GM18526 (cell line): Measurements from ENCODE around the gene PPP6R3.

ENCODE experiments used
- POLR2A ChIP-seq: IDR thresholded peaks from 3 replicates; pipeline ENCODE4 v1.6.1; 2011; ENCODE audit not compliant: insufficient read length; ENCODE audit errors: extremely low read depth

Gene PPP6R3

GRCh38 chr11:68541116-68541515 is 80.6 kb downstream of the PPP6R3 start:
- TF ChIP-seq POLR2A: no peak

GRCh38 chr11:68541991-68542390 is 81.4 kb downstream of the PPP6R3 start:
- TF ChIP-seq POLR2A: no peak

GRCh38 chr11:68542617-68543016 is 82.1 kb downstream of the PPP6R3 start:
- no peak for TF ChIP-seq POLR2A

GRCh38 chr11:68543594-68543993 is 83.0 kb downstream of the PPP6R3 start:
- TF ChIP-seq POLR2A: no peak

- TF ChIP-seq POLR2A: no peak
These were observed 84.8 kb downstream of the PPP6R3 start for GRCh38 chr11:68545347-68545746.

GRCh38 chr11:68545796-68546195 is 85.2 kb downstream of the PPP6R3 start:
- TF ChIP-seq POLR2A: no peak

- TF ChIP-seq POLR2A: no peak
These were observed 86.0 kb downstream of the PPP6R3 start for GRCh38 chr11:68546555-68546954.

- no peak for TF ChIP-seq POLR2A
These were observed 89.4 kb downstream of the PPP6R3 start for GRCh38 chr11:68549789-68550484.

GRCh38 chr11:68550485-68550817 is 89.9 kb downstream of the PPP6R3 start:
- TF ChIP-seq POLR2A: no peak

GRCh38 chr11:68551223-68551622 is 90.7 kb downstream of the PPP6R3 start:
- no peak for TF ChIP-seq POLR2A

- no peak for TF ChIP-seq POLR2A
These were observed 91.2 kb downstream of the PPP6R3 start for GRCh38 chr11:68551777-68552176.

GRCh38 chr11:68552542-68552941 is 92.0 kb downstream of the PPP6R3 start:
- TF ChIP-seq POLR2A: no peak

GRCh38 chr11:68560216-68560615 is 99.7 kb downstream of the PPP6R3 start:
- TF ChIP-seq POLR2A: no peak

GRCh38 chr11:68563454-68563853 is 102.9 kb downstream of the PPP6R3 start:
- no peak for TF ChIP-seq POLR2A

GRCh38 chr11:68564261-68564660 is 103.7 kb downstream of the PPP6R3 start:
- no peak for TF ChIP-seq POLR2A

- no peak for TF ChIP-seq POLR2A
These were observed 105.2 kb downstream of the PPP6R3 start for GRCh38 chr11:68565768-68566167.

GRCh38 chr11:68567553-68567952 is 107.0 kb downstream of the PPP6R3 start:
- TF ChIP-seq POLR2A: no peak
